ENCODE measurements around the gene DBX1.
"Not testable (repeated sequence)": the region's sequence is repeated elsewhere in the genome, so short reads cannot be mapped to it uniquely, and the experiment has no call there.

DNA sequence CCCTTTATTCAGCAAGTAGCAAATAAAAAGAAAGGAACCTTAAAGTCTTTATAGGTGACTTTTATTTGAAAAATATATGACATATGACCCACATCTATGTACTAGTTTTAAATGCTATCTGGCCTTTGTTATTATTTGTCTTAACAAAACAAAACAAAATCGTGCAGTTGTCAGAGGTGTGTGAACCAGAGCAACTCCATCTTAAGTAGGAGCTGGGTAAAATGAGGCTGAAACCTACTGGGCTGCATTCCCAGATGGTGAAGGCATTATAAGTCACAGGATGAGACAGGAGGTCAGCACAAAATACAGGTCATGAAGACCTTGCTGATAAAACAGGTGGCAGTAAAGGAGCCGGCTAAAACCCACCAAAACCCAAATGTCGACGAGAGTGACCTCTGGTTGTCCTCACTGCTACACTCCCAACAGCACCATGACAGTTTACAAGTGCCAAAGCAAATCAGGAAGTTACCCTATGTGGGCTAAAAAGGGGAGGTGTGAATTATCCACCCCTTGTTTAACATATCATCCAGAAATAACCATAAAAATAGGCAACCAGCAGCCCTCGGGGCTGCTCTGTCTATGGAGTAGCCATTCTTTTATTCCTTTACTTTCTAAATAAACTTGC, 40.2 kb upstream of the DBX1 start:
- TF ChIP-seq EZH2 (IDR thresholded peaks at IDR 0.05; ENCODE audit: low read depth, unreplicated experiment) = peak; percentile 3
- TF ChIP-seq, protein P1, sequence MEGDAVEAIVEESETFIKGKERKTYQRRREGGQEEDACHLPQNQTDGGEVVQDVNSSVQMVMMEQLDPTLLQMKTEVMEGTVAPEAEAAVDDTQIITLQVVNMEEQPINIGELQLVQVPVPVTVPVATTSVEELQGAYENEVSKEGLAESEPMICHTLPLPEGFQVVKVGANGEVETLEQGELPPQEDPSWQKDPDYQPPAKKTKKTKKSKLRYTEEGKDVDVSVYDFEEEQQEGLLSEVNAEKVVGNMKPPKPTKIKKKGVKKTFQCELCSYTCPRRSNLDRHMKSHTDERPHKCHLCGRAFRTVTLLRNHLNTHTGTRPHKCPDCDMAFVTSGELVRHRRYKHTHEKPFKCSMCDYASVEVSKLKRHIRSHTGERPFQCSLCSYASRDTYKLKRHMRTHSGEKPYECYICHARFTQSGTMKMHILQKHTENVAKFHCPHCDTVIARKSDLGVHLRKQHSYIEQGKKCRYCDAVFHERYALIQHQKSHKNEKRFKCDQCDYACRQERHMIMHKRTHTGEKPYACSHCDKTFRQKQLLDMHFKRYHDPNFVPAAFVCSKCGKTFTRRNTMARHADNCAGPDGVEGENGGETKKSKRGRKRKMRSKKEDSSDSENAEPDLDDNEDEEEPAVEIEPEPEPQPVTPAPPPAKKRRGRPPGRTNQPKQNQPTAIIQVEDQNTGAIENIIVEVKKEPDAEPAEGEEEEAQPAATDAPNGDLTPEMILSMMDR (conservative IDR thresholded peaks at IDR 0.05; ENCODE audit: low read depth in 2 of 2) = not testable (repeated sequence)
- TF ChIP-seq, protein P2, sequence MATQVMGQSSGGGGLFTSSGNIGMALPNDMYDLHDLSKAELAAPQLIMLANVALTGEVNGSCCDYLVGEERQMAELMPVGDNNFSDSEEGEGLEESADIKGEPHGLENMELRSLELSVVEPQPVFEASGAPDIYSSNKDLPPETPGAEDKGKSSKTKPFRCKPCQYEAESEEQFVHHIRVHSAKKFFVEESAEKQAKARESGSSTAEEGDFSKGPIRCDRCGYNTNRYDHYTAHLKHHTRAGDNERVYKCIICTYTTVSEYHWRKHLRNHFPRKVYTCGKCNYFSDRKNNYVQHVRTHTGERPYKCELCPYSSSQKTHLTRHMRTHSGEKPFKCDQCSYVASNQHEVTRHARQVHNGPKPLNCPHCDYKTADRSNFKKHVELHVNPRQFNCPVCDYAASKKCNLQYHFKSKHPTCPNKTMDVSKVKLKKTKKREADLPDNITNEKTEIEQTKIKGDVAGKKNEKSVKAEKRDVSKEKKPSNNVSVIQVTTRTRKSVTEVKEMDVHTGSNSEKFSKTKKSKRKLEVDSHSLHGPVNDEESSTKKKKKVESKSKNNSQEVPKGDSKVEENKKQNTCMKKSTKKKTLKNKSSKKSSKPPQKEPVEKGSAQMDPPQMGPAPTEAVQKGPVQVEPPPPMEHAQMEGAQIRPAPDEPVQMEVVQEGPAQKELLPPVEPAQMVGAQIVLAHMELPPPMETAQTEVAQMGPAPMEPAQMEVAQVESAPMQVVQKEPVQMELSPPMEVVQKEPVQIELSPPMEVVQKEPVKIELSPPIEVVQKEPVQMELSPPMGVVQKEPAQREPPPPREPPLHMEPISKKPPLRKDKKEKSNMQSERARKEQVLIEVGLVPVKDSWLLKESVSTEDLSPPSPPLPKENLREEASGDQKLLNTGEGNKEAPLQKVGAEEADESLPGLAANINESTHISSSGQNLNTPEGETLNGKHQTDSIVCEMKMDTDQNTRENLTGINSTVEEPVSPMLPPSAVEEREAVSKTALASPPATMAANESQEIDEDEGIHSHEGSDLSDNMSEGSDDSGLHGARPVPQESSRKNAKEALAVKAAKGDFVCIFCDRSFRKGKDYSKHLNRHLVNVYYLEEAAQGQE (IDR thresholded peaks at IDR 0.05; ENCODE audit: unreplicated experiment) = not testable (repeated sequence)
- TF ChIP-seq POLR2AphosphoS5 (IDR thresholded peaks at IDR 0.05; ENCODE audit: low read depth); EZH2phosphoT487 (IDR thresholded peaks at IDR 0.05; ENCODE audit: unreplicated experiment); CREB1 (CRISPR knock-in tag; IDR thresholded peaks at IDR 0.05; ENCODE audit: low read depth); JUNB (IDR thresholded peaks at IDR 0.05; ENCODE audit: unreplicated experiment); STAT1 (IDR thresholded peaks at IDR 0.05; ENCODE audit: unreplicated experiment); ZNF114 (CRISPR knock-in tag; IDR thresholded peaks at IDR 0.05); NANOG (IDR thresholded peaks at IDR 0.05; ENCODE audit: borderline replicate concordance); ZNF331 (CRISPR knock-in tag; IDR thresholded peaks at IDR 0.05; ENCODE audit: low read depth): not testable (repeated sequence)
- TF ChIP-seq, protein P3, sequence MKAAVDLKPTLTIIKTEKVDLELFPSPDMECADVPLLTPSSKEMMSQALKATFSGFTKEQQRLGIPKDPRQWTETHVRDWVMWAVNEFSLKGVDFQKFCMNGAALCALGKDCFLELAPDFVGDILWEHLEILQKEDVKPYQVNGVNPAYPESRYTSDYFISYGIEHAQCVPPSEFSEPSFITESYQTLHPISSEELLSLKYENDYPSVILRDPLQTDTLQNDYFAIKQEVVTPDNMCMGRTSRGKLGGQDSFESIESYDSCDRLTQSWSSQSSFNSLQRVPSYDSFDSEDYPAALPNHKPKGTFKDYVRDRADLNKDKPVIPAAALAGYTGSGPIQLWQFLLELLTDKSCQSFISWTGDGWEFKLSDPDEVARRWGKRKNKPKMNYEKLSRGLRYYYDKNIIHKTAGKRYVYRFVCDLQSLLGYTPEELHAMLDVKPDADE (IDR thresholded peaks at IDR 0.05) = not testable (repeated sequence)
- TF ChIP-seq, protein P4, sequence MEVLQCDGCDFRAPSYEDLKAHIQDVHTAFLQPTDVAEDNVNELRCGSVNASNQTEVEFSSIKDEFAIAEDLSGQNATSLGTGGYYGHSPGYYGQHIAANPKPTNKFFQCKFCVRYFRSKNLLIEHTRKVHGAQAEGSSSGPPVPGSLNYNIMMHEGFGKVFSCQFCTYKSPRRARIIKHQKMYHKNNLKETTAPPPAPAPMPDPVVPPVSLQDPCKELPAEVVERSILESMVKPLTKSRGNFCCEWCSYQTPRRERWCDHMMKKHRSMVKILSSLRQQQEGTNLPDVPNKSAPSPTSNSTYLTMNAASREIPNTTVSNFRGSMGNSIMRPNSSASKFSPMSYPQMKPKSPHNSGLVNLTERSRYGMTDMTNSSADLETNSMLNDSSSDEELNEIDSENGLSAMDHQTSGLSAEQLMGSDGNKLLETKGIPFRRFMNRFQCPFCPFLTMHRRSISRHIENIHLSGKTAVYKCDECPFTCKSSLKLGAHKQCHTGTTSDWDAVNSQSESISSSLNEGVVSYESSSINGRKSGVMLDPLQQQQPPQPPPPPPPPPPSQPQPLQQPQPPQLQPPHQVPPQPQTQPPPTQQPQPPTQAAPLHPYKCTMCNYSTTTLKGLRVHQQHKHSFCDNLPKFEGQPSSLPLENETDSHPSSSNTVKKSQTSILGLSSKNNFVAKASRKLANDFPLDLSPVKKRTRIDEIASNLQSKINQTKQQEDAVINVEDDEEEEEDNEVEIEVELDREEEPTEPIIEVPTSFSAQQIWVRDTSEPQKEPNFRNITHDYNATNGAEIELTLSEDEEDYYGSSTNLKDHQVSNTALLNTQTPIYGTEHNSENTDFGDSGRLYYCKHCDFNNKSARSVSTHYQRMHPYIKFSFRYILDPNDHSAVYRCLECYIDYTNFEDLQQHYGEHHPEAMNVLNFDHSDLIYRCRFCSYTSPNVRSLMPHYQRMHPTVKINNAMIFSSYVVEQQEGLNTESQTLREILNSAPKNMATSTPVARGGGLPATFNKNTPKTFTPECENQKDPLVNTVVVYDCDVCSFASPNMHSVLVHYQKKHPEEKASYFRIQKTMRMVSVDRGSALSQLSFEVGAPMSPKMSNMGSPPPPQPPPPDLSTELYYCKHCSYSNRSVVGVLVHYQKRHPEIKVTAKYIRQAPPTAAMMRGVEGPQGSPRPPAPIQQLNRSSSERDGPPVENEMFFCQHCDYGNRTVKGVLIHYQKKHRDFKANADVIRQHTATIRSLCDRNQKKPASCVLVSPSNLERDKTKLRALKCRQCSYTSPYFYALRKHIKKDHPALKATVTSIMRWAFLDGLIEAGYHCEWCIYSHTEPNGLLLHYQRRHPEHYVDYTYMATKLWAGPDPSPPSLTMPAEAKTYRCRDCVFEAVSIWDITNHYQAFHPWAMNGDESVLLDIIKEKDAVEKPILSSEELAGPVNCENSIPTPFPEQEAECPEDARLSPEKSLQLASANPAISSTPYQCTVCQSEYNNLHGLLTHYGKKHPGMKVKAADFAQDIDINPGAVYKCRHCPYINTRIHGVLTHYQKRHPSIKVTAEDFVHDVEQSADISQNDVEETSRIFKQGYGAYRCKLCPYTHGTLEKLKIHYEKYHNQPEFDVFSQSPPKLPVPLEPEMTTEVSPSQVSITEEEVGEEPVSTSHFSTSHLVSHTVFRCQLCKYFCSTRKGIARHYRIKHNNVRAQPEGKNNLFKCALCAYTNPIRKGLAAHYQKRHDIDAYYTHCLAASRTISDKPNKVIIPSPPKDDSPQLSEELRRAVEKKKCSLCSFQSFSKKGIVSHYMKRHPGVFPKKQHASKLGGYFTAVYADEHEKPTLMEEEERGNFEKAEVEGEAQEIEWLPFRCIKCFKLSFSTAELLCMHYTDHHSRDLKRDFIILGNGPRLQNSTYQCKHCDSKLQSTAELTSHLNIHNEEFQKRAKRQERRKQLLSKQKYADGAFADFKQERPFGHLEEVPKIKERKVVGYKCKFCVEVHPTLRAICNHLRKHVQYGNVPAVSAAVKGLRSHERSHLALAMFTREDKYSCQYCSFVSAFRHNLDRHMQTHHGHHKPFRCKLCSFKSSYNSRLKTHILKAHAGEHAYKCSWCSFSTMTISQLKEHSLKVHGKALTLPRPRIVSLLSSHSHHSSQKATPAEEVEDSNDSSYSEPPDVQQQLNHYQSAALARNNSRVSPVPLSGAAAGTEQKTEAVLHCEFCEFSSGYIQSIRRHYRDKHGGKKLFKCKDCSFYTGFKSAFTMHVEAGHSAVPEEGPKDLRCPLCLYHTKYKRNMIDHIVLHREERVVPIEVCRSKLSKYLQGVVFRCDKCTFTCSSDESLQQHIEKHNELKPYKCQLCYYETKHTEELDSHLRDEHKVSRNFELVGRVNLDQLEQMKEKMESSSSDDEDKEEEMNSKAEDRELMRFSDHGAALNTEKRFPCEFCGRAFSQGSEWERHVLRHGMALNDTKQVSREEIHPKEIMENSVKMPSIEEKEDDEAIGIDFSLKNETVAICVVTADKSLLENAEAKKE (CRISPR knock-in tag; IDR thresholded peaks at IDR 0.05) = not testable (repeated sequence)
